ENCODE measurements around the gene HIPK2. TPM values are rescaled to one million over a fixed set of nuclear protein-coding genes. Genes with fewer than 3 reads are reported as not detected.

HIPK2 gene
- total RNA-seq, 1 donor from 2014 or later: 61.5 TPM

GRCh38 chr7:139748941-139749340, 28.9 kb downstream of the HIPK2 start:
- H3K9me3 Mint-ChIP-seq: no peaks in the 10 kb centered on the region
- no peak overlapping the region for H3K4me3 Mint-ChIP-seq
- no peaks in the 10 kb centered on the region for H3K27me3 Mint-ChIP-seq (ENCODE audit: low read depth)
- no peak overlapping the region for H3K27ac Mint-ChIP-seq (ENCODE audit: unreplicated experiment)
- TF ChIP-seq, protein P1, sequence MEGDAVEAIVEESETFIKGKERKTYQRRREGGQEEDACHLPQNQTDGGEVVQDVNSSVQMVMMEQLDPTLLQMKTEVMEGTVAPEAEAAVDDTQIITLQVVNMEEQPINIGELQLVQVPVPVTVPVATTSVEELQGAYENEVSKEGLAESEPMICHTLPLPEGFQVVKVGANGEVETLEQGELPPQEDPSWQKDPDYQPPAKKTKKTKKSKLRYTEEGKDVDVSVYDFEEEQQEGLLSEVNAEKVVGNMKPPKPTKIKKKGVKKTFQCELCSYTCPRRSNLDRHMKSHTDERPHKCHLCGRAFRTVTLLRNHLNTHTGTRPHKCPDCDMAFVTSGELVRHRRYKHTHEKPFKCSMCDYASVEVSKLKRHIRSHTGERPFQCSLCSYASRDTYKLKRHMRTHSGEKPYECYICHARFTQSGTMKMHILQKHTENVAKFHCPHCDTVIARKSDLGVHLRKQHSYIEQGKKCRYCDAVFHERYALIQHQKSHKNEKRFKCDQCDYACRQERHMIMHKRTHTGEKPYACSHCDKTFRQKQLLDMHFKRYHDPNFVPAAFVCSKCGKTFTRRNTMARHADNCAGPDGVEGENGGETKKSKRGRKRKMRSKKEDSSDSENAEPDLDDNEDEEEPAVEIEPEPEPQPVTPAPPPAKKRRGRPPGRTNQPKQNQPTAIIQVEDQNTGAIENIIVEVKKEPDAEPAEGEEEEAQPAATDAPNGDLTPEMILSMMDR (conservative IDR thresholded peaks at IDR 0.05): no peak
- peaks cover 38% of the 10 kb centered on the region for H3K4me1 Mint-ChIP-seq
- DNase-seq (ENCODE audit: low read depth, low spot score): no peak
- peaks cover 2% of the 10 kb centered on the region for H3K36me3 Mint-ChIP-seq (ENCODE audit: low read depth)

DNA sequence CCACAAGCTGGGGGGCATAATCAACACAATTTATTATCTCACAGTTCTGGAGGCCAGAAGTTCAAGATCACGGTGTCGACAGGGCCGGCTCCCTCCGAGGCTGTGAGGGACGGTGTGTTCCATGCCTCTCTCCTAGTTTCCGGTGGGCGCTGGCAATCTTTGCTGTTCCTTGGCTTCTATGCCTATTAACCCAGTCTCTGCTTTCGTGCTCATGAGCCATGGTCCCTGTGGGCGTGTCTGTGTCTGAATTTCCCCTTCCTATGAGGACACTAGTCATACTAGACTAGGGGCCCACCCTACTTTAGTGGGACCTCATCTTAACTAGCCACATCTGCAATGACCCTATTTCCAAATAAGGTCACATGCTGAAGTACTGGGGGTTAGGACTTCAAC, 29.4 kb downstream of the HIPK2 start:
- no peak for DNase-seq (ENCODE audit: low read depth, low spot score)
- H3K4me3 Mint-ChIP-seq: no peak overlapping the region
- H3K9me3 Mint-ChIP-seq: no peaks in the 10 kb centered on the region
- H3K36me3 Mint-ChIP-seq (ENCODE audit: low read depth): peaks cover 2% of the 10 kb centered on the region
- no peaks in the 10 kb centered on the region for H3K27me3 Mint-ChIP-seq (ENCODE audit: low read depth)
- no peak overlapping the region for H3K27ac Mint-ChIP-seq (ENCODE audit: unreplicated experiment)
- TF ChIP-seq, protein P1 (conservative IDR thresholded peaks at IDR 0.05): no peak
- peaks cover 32% of the 10 kb centered on the region for H3K4me1 Mint-ChIP-seq

- Mint-ChIP-seq H3K27me3 (ENCODE audit: low read depth) (no peaks in the 10 kb centered on the region), H3K4me3 (no peak overlapping the region), H3K36me3 (ENCODE audit: low read depth) (peaks cover 2% of the 10 kb centered on the region), H3K27ac (ENCODE audit: unreplicated experiment) (no peak overlapping the region), H3K9me3 (no peaks in the 10 kb centered on the region), H3K4me1 (peaks cover 35% of the 10 kb centered on the region)
- TF ChIP-seq, protein P1 (conservative IDR thresholded peaks at IDR 0.05): no peak
- DNase-seq (ENCODE audit: low read depth, low spot score): no peak
These were observed 30.0 kb downstream of the HIPK2 start for GRCh38 chr7:139747662-139748372.

- DNase-seq (ENCODE audit: low read depth, low spot score): no peak
- Mint-ChIP-seq H3K27ac (ENCODE audit: unreplicated experiment) (no peak overlapping the region), H3K4me3 (no peak overlapping the region), H3K36me3 (ENCODE audit: low read depth) (peaks cover 2% of the 10 kb centered on the region), H3K27me3 (ENCODE audit: low read depth) (no peaks in the 10 kb centered on the region), H3K9me3 (no peaks in the 10 kb centered on the region), H3K4me1 (peaks cover 36% of the 10 kb centered on the region)
- TF ChIP-seq, protein P1 (conservative IDR thresholded peaks at IDR 0.05): no peak
These were observed 31.1 kb downstream of the HIPK2 start for GRCh38 chr7:139746652-139747051.

DNA sequence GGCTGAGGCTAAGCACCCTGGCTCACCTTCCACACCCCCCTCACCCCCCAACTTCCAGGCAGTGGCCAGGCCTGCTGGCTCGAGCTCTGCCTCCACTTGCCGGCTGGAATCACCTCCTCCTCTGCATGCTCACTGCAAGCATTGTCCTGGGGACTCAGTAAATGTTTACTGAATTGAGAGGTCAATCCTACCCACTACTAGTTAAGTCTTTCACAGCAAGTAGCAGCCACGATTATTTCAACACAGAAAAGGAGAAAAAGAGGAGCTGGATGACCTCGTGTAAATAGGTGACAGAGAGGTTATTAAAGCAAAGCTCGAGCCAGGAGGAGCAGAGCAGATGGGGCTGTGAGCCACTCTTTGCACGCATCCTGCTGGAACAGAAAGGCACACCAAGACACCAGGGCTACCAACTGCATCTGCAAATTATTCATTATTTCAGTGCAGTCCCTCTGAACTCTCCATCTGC, 32.1 kb downstream of the HIPK2 start:
- peaks cover 39% of the 10 kb centered on the region for H3K4me1 Mint-ChIP-seq
- H3K36me3 Mint-ChIP-seq (ENCODE audit: low read depth): peaks cover 2% of the 10 kb centered on the region
- DNase-seq (ENCODE audit: low read depth, low spot score): no peak
- H3K27ac Mint-ChIP-seq (ENCODE audit: unreplicated experiment): no peak overlapping the region
- TF ChIP-seq, protein P1 (conservative IDR thresholded peaks at IDR 0.05): no peak
- no peak overlapping the region for H3K4me3 Mint-ChIP-seq
- H3K9me3 Mint-ChIP-seq: no peaks in the 10 kb centered on the region
- H3K27me3 Mint-ChIP-seq (ENCODE audit: low read depth): no peaks in the 10 kb centered on the region
